Spleen (tissue), 11 donors: ENCODE data around the gene A3GALT2. TPM values are rescaled to one million over a fixed set of nuclear protein-coding genes. Genes with fewer than 3 reads are reported as not detected.
A peak's percentile ranks its signal among the peaks of the same experiment; 100 is the strongest.

Experiments
- DNase-seq: peaks from one replicate; pipeline ENCODE4 v3.0.0-alpha.2; 2020
- H3K27ac ChIP-seq, 8 donors: fragments of 200-600 bp; sonication (generic) in 7 of 8; 1 replicate in 4 of 8; 2 replicates in 4 of 8; pipeline versions ENCODE4 v1.5.0 to v1.8.0; 2016 to 2021; ENCODE audit warnings: inconsistent platforms in 4 of 8, mild to moderate bottlenecking in 4 of 8, moderate library complexity in 1 of 8
- H3K27me3 ChIP-seq, 7 donors: fragments of 200-600 bp; sonication (generic) in 6 of 7; replicated peaks in 1 of 7; 1 replicate in 4 of 7; 2 replicates in 3 of 7; pipeline versions ENCODE4 v1.5.0 to v1.8.0; 2016 to 2021; ENCODE audit warnings: inconsistent platforms in 3 of 7, mild to moderate bottlenecking in 1 of 7
- H3K36me3 ChIP-seq, 6 donors: fragments of 200-600 bp; sonication (generic) in 5 of 6; 1 replicate in 4 of 6; 2 replicates in 2 of 6; pipeline versions ENCODE4 v1.5.0 to v1.8.0; 2016 to 2021; ENCODE audit warnings: inconsistent platforms in 2 of 6
- H3K4me1 ChIP-seq, 6 donors: fragments of 200-600 bp; sonication (generic) in 5 of 6; 1 replicate in 3 of 6; 2 replicates in 3 of 6; pipeline versions ENCODE4 v1.5.0 to v1.8.0; 2016 to 2021; ENCODE audit warnings: inconsistent platforms in 3 of 6
- H3K4me3 ChIP-seq, 8 donors: fragments of 200-600 bp; sonication (generic) in 7 of 8; 1 replicate in 4 of 8; 2 replicates in 4 of 8; pipeline versions ENCODE4 v1.5.0 to v1.8.0; 2016 to 2021; ENCODE audit warnings: inconsistent platforms in 4 of 8, mild to moderate bottlenecking in 4 of 8, moderate library complexity in 2 of 8
- H3K9me3 ChIP-seq, 8 donors: fragments of 200-600 bp; sonication (generic) in 7 of 8; 1 replicate in 4 of 8; 2 replicates in 4 of 8; pipeline versions ENCODE4 v1.5.0 to v1.8.0; 2016 to 2021; ENCODE audit warnings: inconsistent platforms in 4 of 8
- POLR2A ChIP-seq, 3 donors: fragments of 450-650 bp; IDR thresholded peaks; one replicate each; pipeline ENCODE4 v1.5.1; 2017; ENCODE audit warnings: antibody characterized with exemption in 3 of 3, mild to moderate bottlenecking in 1 of 3
- POLR2AphosphoS5 ChIP-seq, 3 donors: sonication (generic); formaldehyde crosslinking; IDR thresholded peaks; one replicate each; pipeline ENCODE4 v1.5.1; 2017; ENCODE audit warnings: antibody characterized with exemption in 3 of 3
- WGBS, 5 donors: extraction: QIAGEN DNeasy Blood & Tissue Kit in 3 of 5; methylation state at CpG; one replicate each; pipeline versions ENCODE4 v1.1.5 to v1.1.7; 2013 to 2018; 5-methylcytosine and 5-hydroxymethylcytosine counted together
- intact Hi-C: fragments of 100-400 bp; cut with DNase I; formaldehyde crosslinking; loops from one replicate; pipeline ENCODE4 v1.15.0; 2023; ENCODE audit warnings: low total_unique reads
- polyA plus RNA-seq, 3 donors: library from polyadenylated mRNA; stranded (reverse); fragments of 200-250 nt; gene quantifications; one replicate each; pipeline ENCODE4 v1.2.1, GENCODE V29; 2013
- total RNA-seq, 7 donors: library from RNA; depleted of rRNA in 3 of 7; stranded (reverse); fragments of >200 nt in 3 of 7; fragmentation: NEBNext Ultra II Directional in 4 of 7; extraction: Animal tissue kit (Norgen Biotek cat#: 25700) in 4 of 7; gene quantifications; one replicate each; pipeline versions ENCODE4 v1.1.0 to v1.2.1, GENCODE V29; 2016 to 2021
- TF ChIP-seq, protein P1 (sequence below), 11 experiments: fragments of 200-600 bp in 7 of 11; fragments of 450-650 bp in 4 of 11; sonication (generic) in 4 of 11; IDR thresholded peaks in 8 of 11; conservative IDR thresholded peaks in 3 of 11; 1 replicate in 7 of 11; 2 replicates in 4 of 11; pipeline versions ENCODE4 v1.4.0 to v1.8.0; 2016 to 2021; ENCODE audit warnings: antibody characterized with exemption in 11 of 11, inconsistent platforms in 4 of 11, mild to moderate bottlenecking in 1 of 11
- donor health status: healthy with polysubstance abuse.
- donor health status: DM: no; HTN: no; CAD: no; lungs with moderate emphysema.
- donor health status: DM: no; HTN: no; CAD: no.
- donor health status: Bipolar disorder and iron deficiency.
- donor health status: healthy.
- donor health status: DM: no; HTN: no; CAD: no.
- donor health status: DM: yes; HTN: yes; CAD: no.

A3GALT2 gene
- total and polyA plus RNA-seq, 10 donors, result 0.10 to 1.6 (median 0.47) TPM; not detected in 7

DNA sequence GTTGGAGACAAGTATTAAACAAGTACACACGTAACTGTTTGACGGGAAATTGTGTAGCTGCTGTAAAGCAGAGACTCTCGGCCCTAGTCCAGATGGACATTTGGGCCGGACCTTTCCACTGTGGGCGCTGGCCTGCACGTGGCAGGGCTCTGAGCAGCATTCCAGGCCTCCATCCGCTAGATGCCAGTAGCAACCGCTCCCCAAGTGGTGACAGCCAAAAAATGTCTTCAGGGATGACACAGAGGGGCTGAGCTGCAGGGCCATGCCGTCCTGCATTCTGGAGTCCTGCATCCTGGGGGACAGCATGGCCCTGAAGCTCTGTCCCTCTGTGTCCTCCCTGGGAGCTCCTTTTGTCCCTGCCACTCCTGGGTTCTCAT is 24.8 kb downstream of the A3GALT2 start:
- DNase-seq, result peak; percentile 72
- no peaks in the 10 kb centered on the region for H3K9me3 ChIP-seq
- no peaks in the 10 kb centered on the region for H3K27me3 ChIP-seq
- H3K4me3 ChIP-seq, result no peak overlapping the region
- peaks cover 0 to 83% (median 27%) of the 10 kb centered on the region in 6 donors for H3K36me3 ChIP-seq
- WGBS, 5 donors, result 79 to 98% (median 91%) methylated on average over 8 to 9 of the region's 9 CpGs
- intact Hi-C loops, result loop anchor here (5.0 kb wide), 2 partner anchors 71 to 176 kb away; partner anchors contain the start of gene ZSCAN20
- peak in 1 of 3 donors; percentile 14 for TF ChIP-seq POLR2AphosphoS5 (IDR thresholded peaks at IDR 0.05)
- TF ChIP-seq, protein P1, sequence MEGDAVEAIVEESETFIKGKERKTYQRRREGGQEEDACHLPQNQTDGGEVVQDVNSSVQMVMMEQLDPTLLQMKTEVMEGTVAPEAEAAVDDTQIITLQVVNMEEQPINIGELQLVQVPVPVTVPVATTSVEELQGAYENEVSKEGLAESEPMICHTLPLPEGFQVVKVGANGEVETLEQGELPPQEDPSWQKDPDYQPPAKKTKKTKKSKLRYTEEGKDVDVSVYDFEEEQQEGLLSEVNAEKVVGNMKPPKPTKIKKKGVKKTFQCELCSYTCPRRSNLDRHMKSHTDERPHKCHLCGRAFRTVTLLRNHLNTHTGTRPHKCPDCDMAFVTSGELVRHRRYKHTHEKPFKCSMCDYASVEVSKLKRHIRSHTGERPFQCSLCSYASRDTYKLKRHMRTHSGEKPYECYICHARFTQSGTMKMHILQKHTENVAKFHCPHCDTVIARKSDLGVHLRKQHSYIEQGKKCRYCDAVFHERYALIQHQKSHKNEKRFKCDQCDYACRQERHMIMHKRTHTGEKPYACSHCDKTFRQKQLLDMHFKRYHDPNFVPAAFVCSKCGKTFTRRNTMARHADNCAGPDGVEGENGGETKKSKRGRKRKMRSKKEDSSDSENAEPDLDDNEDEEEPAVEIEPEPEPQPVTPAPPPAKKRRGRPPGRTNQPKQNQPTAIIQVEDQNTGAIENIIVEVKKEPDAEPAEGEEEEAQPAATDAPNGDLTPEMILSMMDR (IDR thresholded peaks at IDR 0.05 in 8 of 11, conservative IDR thresholded peaks at IDR 0.05 in 3 of 11), result no peak
- peaks cover 0 to 49% (median 25%) of the 10 kb centered on the region in 6 donors for H3K4me1 ChIP-seq
- H3K27ac ChIP-seq, result peak overlapping the region in 4 of 8 donors; percentile 38 to 49 (median 43)

DNA sequence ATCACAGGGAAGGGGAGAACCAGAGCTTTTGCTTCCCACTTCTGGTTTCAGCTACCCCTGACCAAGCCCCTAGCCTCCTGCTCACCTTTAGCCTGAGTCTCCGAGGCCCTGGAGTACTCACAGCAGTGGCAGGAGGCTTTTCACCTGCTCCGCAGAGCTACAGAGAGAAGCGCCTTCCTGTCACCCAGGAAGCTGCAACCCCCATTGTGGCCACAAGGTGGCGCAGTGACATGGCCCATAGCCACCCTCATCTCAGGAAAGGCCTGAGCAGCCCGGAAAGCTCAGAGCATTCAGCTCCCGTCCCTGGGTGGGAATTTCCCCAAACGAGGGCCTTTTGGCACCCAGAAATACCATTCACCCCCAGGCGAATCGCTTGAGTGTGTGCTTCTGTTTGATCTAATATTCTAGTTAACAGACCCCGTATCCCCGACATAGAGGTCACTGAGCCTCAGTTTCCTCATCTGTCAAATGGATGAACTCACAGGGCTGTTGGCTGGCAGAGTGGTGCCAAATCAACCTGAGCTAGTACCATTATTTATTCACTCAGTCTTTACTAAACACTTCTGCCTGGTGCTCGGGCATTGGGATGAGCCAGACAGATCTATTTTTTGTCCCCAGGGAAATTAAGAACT is 25.3 kb downstream of the A3GALT2 start:
- Histone ChIP-seq H3K27ac (peak overlapping the region in 5 of 8 donors; percentile 5 to 49 (median 40)), H3K9me3 (no peaks in the 10 kb centered on the region), H3K4me3 (no peak overlapping the region), H3K36me3 (peaks cover 0 to 79% (median 27%) of the 10 kb centered on the region in 6 donors), H3K4me1 (peaks cover 0 to 44% (median 25%) of the 10 kb centered on the region in 6 donors), H3K27me3 (no peaks in the 10 kb centered on the region)
- intact Hi-C loops, result loop anchor here (5.0 kb wide), 2 partner anchors 72 to 177 kb away; partner anchors contain the start of gene ZSCAN20
- peak; percentile 96 for DNase-seq
- WGBS, 5 donors, result 43 to 52% (median 46%) methylated on average over 12 of the region's 12 CpGs
- TF ChIP-seq, protein P1 (IDR thresholded peaks at IDR 0.05 in 8 of 11, conservative IDR thresholded peaks at IDR 0.05 in 3 of 11), result peak; percentile 94 to 100 (median 98)
- TF ChIP-seq POLR2A (IDR thresholded peaks at IDR 0.05) (no peak), POLR2AphosphoS5 (IDR thresholded peaks at IDR 0.05) (peak; percentile 33 to 63 (median 57))

DNA sequence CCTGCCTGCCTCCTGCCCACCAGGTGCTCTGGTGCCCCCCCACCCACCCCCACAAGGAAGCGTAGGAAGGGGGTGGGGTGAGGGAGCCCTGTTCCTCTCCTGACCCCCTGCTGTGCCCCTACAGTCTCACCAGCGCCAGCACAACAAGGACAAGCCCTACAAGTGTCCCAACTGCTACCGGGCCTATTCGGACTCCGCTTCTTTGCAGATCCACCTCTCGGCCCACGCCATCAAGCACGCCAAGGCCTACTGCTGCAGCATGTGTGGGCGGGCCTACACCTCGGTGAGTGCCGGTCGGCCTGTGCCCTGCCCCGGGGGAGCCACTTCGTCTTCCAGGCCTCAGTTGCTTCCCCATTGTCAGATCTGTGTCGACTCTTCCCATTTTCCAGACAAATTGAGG is 25.9 kb downstream of the A3GALT2 start:
- Histone ChIP-seq H3K4me1 (peaks cover 0 to 42% (median 24%) of the 10 kb centered on the region in 6 donors), H3K9me3 (peaks cover 0 to under 1% (median 0%) of the 10 kb centered on the region in 8 donors), H3K27ac (peak overlapping the region in 5 of 8 donors; percentile 5 to 49 (median 40)), H3K36me3 (peaks cover 0 to 75% (median 27%) of the 10 kb centered on the region in 6 donors), H3K27me3 (no peaks in the 10 kb centered on the region), H3K4me3 (no peak overlapping the region)
- intact Hi-C loops, result loop anchor here (5.0 kb wide), 2 partner anchors 72 to 177 kb away; partner anchors contain the start of gene ZSCAN20
- TF ChIP-seq POLR2A (IDR thresholded peaks at IDR 0.05) (no peak), POLR2AphosphoS5 (IDR thresholded peaks at IDR 0.05) (no peak)
- WGBS, 5 donors, result 81 to 89% (median 86%) methylated on average over 10 to 15 of the region's 15 CpGs
- DNase-seq, result peak; percentile 80

DNA sequence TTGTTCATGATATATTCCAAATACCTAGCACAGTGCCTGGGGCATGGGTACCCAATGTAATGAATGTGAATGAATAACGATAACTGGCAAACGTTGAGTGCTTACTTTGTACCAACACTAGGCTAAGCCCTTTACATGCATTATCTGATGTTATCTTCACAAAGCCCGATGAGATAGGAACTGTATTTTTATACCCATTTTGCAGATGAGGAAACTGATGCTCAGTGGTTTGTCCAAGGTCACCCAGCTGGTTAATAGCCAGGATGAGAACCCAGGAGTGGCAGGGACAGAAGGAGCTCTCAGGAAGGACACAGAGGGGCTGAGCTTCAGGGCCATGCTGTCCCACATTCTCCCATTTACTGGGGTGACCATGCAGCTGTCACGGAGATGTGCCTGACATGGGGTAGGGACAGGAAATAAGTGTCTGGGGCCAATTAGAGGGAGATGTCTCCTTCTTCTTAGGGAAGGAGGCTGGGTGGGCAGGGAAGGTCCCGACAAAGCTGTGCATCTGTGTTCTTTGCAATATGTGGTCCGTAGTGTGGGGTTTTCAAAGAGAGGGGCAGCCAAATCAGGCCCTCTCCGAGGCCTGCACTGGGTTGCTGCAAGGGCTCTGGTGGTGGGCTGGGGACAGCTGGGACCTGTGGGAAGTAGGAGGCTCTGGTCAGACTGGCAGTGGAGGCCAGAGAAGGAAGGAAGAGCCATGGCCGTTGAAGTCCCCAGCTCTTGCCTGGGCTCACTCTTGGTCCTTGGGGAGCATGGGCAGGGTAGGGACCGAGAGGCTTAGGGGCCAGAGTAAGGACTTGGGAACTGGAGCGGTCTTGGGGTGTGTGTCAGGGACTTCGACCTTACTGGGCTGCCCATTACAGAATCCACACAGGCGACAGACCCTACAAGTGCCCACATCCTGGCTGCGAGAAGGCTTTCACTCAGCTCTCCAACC is 26.6 kb downstream of the A3GALT2 start:
- Histone ChIP-seq H3K9me3 (peaks cover 0 to 5% (median 0%) of the 10 kb centered on the region in 8 donors), H3K4me1 (peaks cover 0 to 42% (median 22%) of the 10 kb centered on the region in 6 donors), H3K4me3 (no peak overlapping the region), H3K27me3 (no peaks in the 10 kb centered on the region), H3K36me3 (peaks cover 0 to 75% (median 26%) of the 10 kb centered on the region in 6 donors), H3K27ac (peak overlapping the region in 2 of 8 donors; percentile 46 to 49)
- DNase-seq, result peak; percentile 22
- intact Hi-C loops, result loop anchor here (5.0 kb wide), 2 partner anchors 73 to 178 kb away; partner anchors contain the start of gene ZSCAN20
- no peak for TF ChIP-seq POLR2AphosphoS5 (IDR thresholded peaks at IDR 0.05)
- no peak for TF ChIP-seq POLR2A (IDR thresholded peaks at IDR 0.05)
- TF ChIP-seq, protein P1 (IDR thresholded peaks at IDR 0.05 in 8 of 11, conservative IDR thresholded peaks at IDR 0.05 in 3 of 11), result no peak
- WGBS, 5 donors, result 84 to 92% (median 86%) methylated on average over 9 to 13 of the region's 13 CpGs
